Loucy (cell line): ENCODE results near the gene IGSF5.
"Not testable (repeated sequence)": the region's sequence is repeated elsewhere in the genome, so short reads cannot be mapped to it uniquely, and the experiment has no call there.

Experiments
- H2AFZ ChIP-seq: fragments of 200-600 bp; sonication (generic); 2 replicates; pipeline ENCODE4 v1.6.0; 2016; ENCODE audit warnings: antibody characterized with exemption, mild to moderate bottlenecking, low read length, moderate library complexity
- H3F3A ChIP-seq: fragments of 200-600 bp; 2 replicates; pipeline ENCODE4 v1.6.0; 2016; ENCODE audit warnings: antibody characterized with exemption, low read depth, mild to moderate bottlenecking
- H3K27me3 ChIP-seq: fragments of 200-600 bp; sonication (generic); 2 replicates; pipeline ENCODE4 v1.6.1; 2014; ENCODE audit warnings: low read length, mild to moderate bottlenecking; ENCODE audit not compliant: insufficient read depth, poor library complexity, severe bottlenecking
- H3K36me3 ChIP-seq: fragments of 200-600 bp; sonication (generic); 2 replicates; pipeline ENCODE4 v1.6.1; 2016; ENCODE audit warnings: low read length; ENCODE audit not compliant: insufficient read depth
- H3K4me1 ChIP-seq: fragments of 200-600 bp; sonication (generic); 2 replicates; pipeline ENCODE4 v1.5.1; 2014; ENCODE audit warnings: low read length, mild to moderate bottlenecking; ENCODE audit not compliant: insufficient read depth, poor library complexity, severe bottlenecking
- H3K4me2 ChIP-seq: fragments of 200-600 bp; sonication (generic); 2 replicates; pipeline ENCODE4 v1.6.0; 2014; ENCODE audit warnings: antibody characterized with exemption, low read length, low read depth, mild to moderate bottlenecking; ENCODE audit not compliant: poor library complexity, severe bottlenecking
- H3K4me3 ChIP-seq: fragments of 200-600 bp; sonication (generic); 2 replicates; pipeline ENCODE4 v1.5.1; 2014; ENCODE audit warnings: low read length, mild to moderate bottlenecking, mixed read lengths; ENCODE audit not compliant: poor library complexity, severe bottlenecking
- H3K79me2 ChIP-seq: fragments of 200-600 bp; sonication (generic); 2 replicates; pipeline ENCODE4 v1.6.1; 2014; ENCODE audit warnings: low read length; ENCODE audit not compliant: insufficient read depth
- H3K9ac ChIP-seq: fragments of 200-600 bp; sonication (generic); 2 replicates; pipeline ENCODE4 v1.6.0; 2014; ENCODE audit warnings: mild to moderate bottlenecking, low read depth, low read length, moderate library complexity; ENCODE audit not compliant: poor library complexity, severe bottlenecking
- H3K9me2 ChIP-seq: fragments of 200-600 bp; sonication (generic); replicated peaks from 2 replicates; pipeline ENCODE4 v1.6.1; 2016; ENCODE audit warnings: low read depth, low read length, mixed read lengths
- H3K9me3 ChIP-seq: fragments of 200-600 bp; sonication (generic); 2 replicates; pipeline ENCODE4 v1.6.1; 2014; ENCODE audit warnings: mild to moderate bottlenecking, antibody characterized with exemption, low read length, low read depth; ENCODE audit not compliant: insufficient read depth
- H4K20me1 ChIP-seq: fragments of 200-600 bp; sonication (generic); 2 replicates; pipeline ENCODE4 v1.6.0; 2014; ENCODE audit warnings: antibody characterized with exemption, low read length, mild to moderate bottlenecking; ENCODE audit not compliant: insufficient read depth, poor library complexity, severe bottlenecking
- EZH2phosphoT487 ChIP-seq: fragments of 200-600 bp; IDR thresholded peaks from 2 replicates; pipeline ENCODE4 v1.6.1; 2018; ENCODE audit warnings: antibody characterized with exemption, mild to moderate bottlenecking, moderate library complexity, borderline replicate concordance
- TF ChIP-seq, protein P1 (sequence below): fragments of 200-600 bp; sonication (generic); conservative IDR thresholded peaks from 2 replicates; pipeline ENCODE4 v1.5.1; 2014; ENCODE audit warnings: mild to moderate bottlenecking, antibody characterized with exemption, low read length

IGSF5 gene

DNA sequence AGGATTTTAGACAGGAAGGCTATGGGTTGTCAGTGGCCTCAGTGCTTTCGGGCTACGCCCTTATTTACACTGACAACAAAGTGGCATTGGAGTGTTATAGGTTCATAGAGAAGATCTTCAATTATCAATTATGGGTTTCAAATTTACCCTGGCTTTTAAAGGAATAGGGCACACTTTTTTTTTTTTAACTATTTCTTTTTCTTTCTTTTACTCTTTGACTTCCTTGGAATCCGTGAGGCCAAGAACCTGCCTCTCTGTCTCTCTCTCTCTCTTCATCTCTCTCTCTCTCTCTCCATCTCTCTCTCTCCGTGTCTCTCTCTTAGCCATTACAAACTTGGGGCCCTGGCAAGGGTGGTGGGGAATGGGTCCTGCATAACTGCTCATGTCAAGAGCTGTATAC is at the start of gene IGSF5:
Gene IGSF5, plus strand, starts transcription at position 301 of the 400 bp plus-strand sequence. CDS start 327 bp downstream, outside the sequence.
- H3K9me2 ChIP-seq, H3K9ac ChIP-seq, H3K27me3 ChIP-seq, H3K4me2 ChIP-seq, H3K79me2 ChIP-seq, H3K9me3 ChIP-seq, H3K36me3 ChIP-seq, H3K4me1 ChIP-seq, H2AFZ ChIP-seq, H3F3A ChIP-seq, H4K20me1 ChIP-seq, H3K4me3 ChIP-seq: not testable (repeated sequence)

DNA sequence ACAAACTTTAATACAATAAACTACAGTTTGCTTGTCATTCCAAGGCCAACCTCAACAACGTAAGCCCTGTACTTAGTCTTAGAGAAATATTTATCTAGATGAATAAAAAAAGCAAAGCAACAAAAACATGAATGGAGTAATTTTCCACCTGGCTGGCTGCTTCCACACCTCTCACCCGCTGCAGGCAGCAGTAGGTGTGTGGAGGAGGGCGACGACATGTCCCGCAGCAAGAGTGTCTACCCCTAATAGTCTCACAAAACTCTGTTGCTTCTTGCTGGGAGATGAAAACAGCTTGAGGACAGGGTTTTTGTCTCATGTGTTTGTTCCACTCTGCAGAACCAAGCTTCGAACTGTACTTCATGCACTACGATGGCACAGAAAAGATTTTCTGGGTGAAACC is 48.8 kb upstream of the IGSF5 start:
- H3F3A ChIP-seq: no peaks in the 10 kb centered on the region
- H3K4me1 ChIP-seq: no peaks in the 10 kb centered on the region
- H3K9me2 ChIP-seq: no peaks in the 10 kb centered on the region
- TF ChIP-seq EZH2phosphoT487: no peak
- TF ChIP-seq, protein P1, sequence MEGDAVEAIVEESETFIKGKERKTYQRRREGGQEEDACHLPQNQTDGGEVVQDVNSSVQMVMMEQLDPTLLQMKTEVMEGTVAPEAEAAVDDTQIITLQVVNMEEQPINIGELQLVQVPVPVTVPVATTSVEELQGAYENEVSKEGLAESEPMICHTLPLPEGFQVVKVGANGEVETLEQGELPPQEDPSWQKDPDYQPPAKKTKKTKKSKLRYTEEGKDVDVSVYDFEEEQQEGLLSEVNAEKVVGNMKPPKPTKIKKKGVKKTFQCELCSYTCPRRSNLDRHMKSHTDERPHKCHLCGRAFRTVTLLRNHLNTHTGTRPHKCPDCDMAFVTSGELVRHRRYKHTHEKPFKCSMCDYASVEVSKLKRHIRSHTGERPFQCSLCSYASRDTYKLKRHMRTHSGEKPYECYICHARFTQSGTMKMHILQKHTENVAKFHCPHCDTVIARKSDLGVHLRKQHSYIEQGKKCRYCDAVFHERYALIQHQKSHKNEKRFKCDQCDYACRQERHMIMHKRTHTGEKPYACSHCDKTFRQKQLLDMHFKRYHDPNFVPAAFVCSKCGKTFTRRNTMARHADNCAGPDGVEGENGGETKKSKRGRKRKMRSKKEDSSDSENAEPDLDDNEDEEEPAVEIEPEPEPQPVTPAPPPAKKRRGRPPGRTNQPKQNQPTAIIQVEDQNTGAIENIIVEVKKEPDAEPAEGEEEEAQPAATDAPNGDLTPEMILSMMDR: no peak
- H3K79me2 ChIP-seq: no peaks in the 10 kb centered on the region
- H3K36me3 ChIP-seq: no peaks in the 10 kb centered on the region
- H3K9me3 ChIP-seq: no peaks in the 10 kb centered on the region; the same call in 1 of the 2 replicates
- no peaks in the 10 kb centered on the region for H3K27me3 ChIP-seq
- H3K4me3 ChIP-seq: no peak overlapping the region
- H3K4me2 ChIP-seq: no peak overlapping the region
- no peaks in the 10 kb centered on the region for H4K20me1 ChIP-seq
- no peak overlapping the region for H3K9ac ChIP-seq
- no peak overlapping the region for H2AFZ ChIP-seq

DNA sequence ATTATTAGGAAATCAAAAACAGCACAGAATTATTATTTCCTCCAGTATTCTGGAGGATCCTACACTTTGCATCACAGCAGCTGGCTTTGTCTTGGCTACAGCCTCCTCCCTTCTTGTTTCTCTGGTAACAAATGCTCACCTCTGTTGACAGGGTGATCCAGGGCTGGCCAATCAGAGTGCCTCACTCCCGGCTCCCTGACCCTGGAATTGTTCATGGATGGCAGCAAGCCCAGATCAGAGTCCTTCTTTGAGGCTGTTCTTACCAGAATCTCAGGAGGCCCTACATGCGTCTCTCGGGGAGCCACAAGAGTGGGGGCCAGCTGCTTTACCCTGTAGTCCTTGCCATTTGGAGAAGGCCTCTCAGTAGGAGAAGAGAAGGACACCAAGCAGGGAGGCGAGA is 48.4 kb upstream of the IGSF5 start:
- no peak overlapping the region for H3K9ac ChIP-seq
- H4K20me1 ChIP-seq: no peaks in the 10 kb centered on the region
- no peaks in the 10 kb centered on the region; the same call in 1 of the 2 replicates for H3K9me3 ChIP-seq
- no peaks in the 10 kb centered on the region for H3F3A ChIP-seq
- H3K4me3 ChIP-seq: no peak overlapping the region
- H3K36me3 ChIP-seq: no peaks in the 10 kb centered on the region
- no peak overlapping the region for H3K4me2 ChIP-seq
- no peaks in the 10 kb centered on the region for H3K79me2 ChIP-seq
- TF ChIP-seq, protein P1: no peak
- no peak for TF ChIP-seq EZH2phosphoT487
- H2AFZ ChIP-seq: no peak overlapping the region
- no peaks in the 10 kb centered on the region for H3K4me1 ChIP-seq
- H3K27me3 ChIP-seq: no peaks in the 10 kb centered on the region
- no peaks in the 10 kb centered on the region for H3K9me2 ChIP-seq

DNA sequence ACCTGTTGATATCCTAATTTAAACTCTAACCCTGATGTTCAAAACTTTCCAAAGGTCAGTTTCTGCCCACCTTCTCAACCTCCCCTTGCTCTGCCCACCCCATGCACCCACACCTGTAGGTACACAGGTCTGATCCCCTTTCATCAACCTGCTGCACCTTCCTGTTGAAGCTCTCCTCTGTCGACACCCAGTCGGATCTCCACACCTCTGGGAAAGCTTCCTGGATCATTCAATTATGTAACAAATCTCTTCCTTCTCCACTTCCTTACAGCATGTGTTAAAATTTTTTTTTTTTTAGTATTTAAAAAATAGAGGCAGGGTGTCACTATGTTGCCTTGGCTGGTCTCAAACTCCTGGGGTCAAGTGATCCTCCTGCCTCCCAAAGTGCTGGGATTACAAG is 44.7 kb upstream of the IGSF5 start:
- no peaks in the 10 kb centered on the region; the same call in 1 of the 2 replicates for H3K9me3 ChIP-seq
- H3K4me1 ChIP-seq: no peaks in the 10 kb centered on the region
- no peaks in the 10 kb centered on the region for H3F3A ChIP-seq
- H3K79me2 ChIP-seq: no peaks in the 10 kb centered on the region
- H2AFZ ChIP-seq: no peak overlapping the region
- H4K20me1 ChIP-seq: no peaks in the 10 kb centered on the region
- no peak overlapping the region for H3K9ac ChIP-seq
- H3K4me2 ChIP-seq: no peak overlapping the region
- H3K9me2 ChIP-seq: no peaks in the 10 kb centered on the region
- no peaks in the 10 kb centered on the region for H3K36me3 ChIP-seq
- no peak overlapping the region for H3K4me3 ChIP-seq
- TF ChIP-seq, protein P1: no peak
- no peak for TF ChIP-seq EZH2phosphoT487
- no peaks in the 10 kb centered on the region for H3K27me3 ChIP-seq
